Smooth muscle cell (in vitro differentiated cells): ENCODE data around the gene SMOC1. TPM values are rescaled to one million over a fixed set of nuclear protein-coding genes. Genes with fewer than 3 reads are reported as not detected.

ENCODE experiments used
- DNase-seq: peaks from one replicate; lab custom pipeline; 2025; ENCODE audit not compliant: unreplicated experiment; lab: John Stamatoyannopoulos, UW
- H2AFZ ChIP-seq: fragments of 200-600 bp; sonication (generic); 2 replicates; pipeline ENCODE4 v1.6.0; 2016; ENCODE audit warnings: antibody characterized with exemption, low read depth, mild to moderate bottlenecking
- H3F3A ChIP-seq: fragments of 200-600 bp; sonication (generic); 2 replicates; pipeline ENCODE4 v1.6.0; 2017; ENCODE audit warnings: antibody characterized with exemption, low read depth
- H3K27ac ChIP-seq: fragments of 200-600 bp; sonication (generic); 2 replicates; pipeline ENCODE4 v1.5.1; 2016; ENCODE audit warnings: low read depth, mild to moderate bottlenecking
- H3K27me3 ChIP-seq: fragments of 200-600 bp; sonication (generic); 2 replicates; pipeline ENCODE4 v1.6.1; 2016; ENCODE audit warnings: low read depth, mild to moderate bottlenecking
- H3K36me3 ChIP-seq: fragments of 200-600 bp; sonication (generic); 2 replicates; pipeline ENCODE4 v1.5.1; 2016; ENCODE audit warnings: low read depth
- H3K4me1 ChIP-seq: fragments of 200-600 bp; sonication (generic); 2 replicates; pipeline ENCODE4 v1.5.1; 2016; ENCODE audit warnings: low read depth
- H3K4me2 ChIP-seq: fragments of 200-600 bp; sonication (generic); 2 replicates; pipeline ENCODE4 v1.6.0; 2016; ENCODE audit warnings: mild to moderate bottlenecking
- H3K4me3 ChIP-seq: fragments of 200-600 bp; sonication (generic); 2 replicates; pipeline ENCODE4 v1.5.1; 2016; ENCODE audit warnings: mild to moderate bottlenecking
- H3K79me2 ChIP-seq: fragments of 200-600 bp; sonication (generic); 2 replicates; pipeline ENCODE4 v1.6.0; 2016; ENCODE audit warnings: low read depth, mild to moderate bottlenecking
- H3K9ac ChIP-seq: fragments of 200-600 bp; sonication (generic); 2 replicates; pipeline ENCODE4 v1.6.0; 2016; ENCODE audit warnings: low read depth
- H3K9me3 ChIP-seq: fragments of 200-600 bp; sonication (generic); replicated peaks from 2 replicates; pipeline ENCODE4 v1.5.1; 2016; ENCODE audit warnings: low read depth
- H4K20me1 ChIP-seq: fragments of 200-600 bp; sonication (generic); 2 replicates; pipeline ENCODE4 v1.6.0; 2016; ENCODE audit warnings: low read depth
- WGBS: methylation state at CpG from one replicate; pipeline ENCODE4 v1.1.7; 2016; ENCODE audit warnings: low lambda C conversion rate; 5-methylcytosine and 5-hydroxymethylcytosine counted together
- polyA plus RNA-seq: library from polyadenylated mRNA; unstranded; fragments of >200 nt; fragmentation: Nextera tagmentation; extraction: Ambion mirVana; gene quantifications from 2 replicates; pipeline ENCODE4 v1.2.1, GENCODE V29; 2016
- total RNA-seq: library from RNA; depleted of rRNA; stranded (reverse); fragments of >200 nt; gene quantifications from 2 replicates; pipeline ENCODE4 v1.2.3, GENCODE V29; 2014
- TF ChIP-seq, protein P1 (sequence below): fragments of 200-600 bp; sonication (generic); IDR thresholded peaks from 2 replicates; pipeline ENCODE4 v1.5.1; 2017; ENCODE audit warnings: borderline replicate concordance, mild to moderate bottlenecking, antibody characterized with exemption; ENCODE audit not compliant: insufficient read depth, poor library complexity, severe bottlenecking

Gene SMOC1
- total and polyA plus RNA-seq, 2 experiments from 2014 or later, result 1.6 to 6.3 TPM

DNA sequence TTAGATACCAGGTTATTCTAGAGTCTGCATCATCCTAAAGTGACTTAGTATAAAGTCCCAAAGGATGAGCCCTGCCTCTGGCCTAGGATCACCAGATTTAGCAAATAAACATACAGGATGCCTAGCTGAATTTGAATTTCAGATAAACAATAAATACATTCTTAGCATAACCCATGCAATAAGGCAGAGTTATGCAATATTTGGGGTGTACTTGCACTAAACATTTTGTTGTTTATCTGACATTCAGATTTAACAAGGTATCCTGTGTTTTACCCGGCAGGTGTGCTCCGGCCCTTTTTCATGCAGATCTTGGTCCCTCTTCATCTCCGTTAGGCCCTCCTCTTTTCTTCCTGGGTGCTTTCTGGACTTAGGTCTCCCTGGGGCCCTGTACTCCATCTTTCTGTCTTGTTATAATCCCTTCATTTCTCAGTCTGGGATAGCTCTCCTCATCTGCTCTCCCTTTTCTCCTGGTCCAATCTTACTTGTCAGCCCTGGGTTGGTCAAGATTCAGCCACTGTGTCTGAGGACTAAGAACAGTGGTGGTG lies 18.1 kb upstream of the SMOC1 start:
- WGBS, result 91% methylated on average over 3 of the region's 3 CpGs
- Histone ChIP-seq H3K27ac (no peak overlapping the region), H3K4me3 (no peak overlapping the region), H2AFZ (no peak overlapping the region), H3K9ac (no peak overlapping the region), H3K4me2 (no peak overlapping the region), H3K4me1 (peaks cover 12% of the 10 kb centered on the region), H3K9me3 (no peaks in the 10 kb centered on the region), H3K36me3 (no peaks in the 10 kb centered on the region), H3K27me3 (no peaks in the 10 kb centered on the region), H3F3A (no peaks in the 10 kb centered on the region), H3K79me2 (no peaks in the 10 kb centered on the region), H4K20me1 (no peaks in the 10 kb centered on the region)
- TF ChIP-seq, protein P1, sequence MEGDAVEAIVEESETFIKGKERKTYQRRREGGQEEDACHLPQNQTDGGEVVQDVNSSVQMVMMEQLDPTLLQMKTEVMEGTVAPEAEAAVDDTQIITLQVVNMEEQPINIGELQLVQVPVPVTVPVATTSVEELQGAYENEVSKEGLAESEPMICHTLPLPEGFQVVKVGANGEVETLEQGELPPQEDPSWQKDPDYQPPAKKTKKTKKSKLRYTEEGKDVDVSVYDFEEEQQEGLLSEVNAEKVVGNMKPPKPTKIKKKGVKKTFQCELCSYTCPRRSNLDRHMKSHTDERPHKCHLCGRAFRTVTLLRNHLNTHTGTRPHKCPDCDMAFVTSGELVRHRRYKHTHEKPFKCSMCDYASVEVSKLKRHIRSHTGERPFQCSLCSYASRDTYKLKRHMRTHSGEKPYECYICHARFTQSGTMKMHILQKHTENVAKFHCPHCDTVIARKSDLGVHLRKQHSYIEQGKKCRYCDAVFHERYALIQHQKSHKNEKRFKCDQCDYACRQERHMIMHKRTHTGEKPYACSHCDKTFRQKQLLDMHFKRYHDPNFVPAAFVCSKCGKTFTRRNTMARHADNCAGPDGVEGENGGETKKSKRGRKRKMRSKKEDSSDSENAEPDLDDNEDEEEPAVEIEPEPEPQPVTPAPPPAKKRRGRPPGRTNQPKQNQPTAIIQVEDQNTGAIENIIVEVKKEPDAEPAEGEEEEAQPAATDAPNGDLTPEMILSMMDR, result no peak
- DNase-seq, result no peak

DNA sequence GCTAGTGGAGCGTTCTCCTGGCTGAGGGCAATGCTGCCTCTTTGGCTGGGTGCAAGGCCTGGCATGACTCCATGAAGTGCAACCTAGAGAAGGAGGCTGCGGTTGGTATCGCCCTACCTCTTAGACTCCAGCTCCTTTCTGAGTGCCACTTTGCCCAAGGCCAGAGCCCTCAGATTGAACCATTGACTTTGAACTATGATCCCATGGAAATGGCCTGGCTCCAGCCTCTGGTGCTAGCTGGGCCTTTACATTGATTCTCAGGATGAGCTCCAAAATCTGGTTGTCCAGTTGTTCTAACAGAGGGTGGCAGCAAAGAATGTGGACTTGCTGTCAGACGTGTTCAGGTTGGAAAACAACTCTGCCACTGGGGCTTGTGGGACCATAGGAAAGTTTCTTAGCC lies 16.1 kb upstream of the SMOC1 start:
- WGBS, result 97% methylated on average over 4 of the region's 4 CpGs
- Histone ChIP-seq H4K20me1 (no peaks in the 10 kb centered on the region), H3K27me3 (no peaks in the 10 kb centered on the region), H3K36me3 (no peaks in the 10 kb centered on the region), H3K27ac (no peak overlapping the region), H3K4me3 (no peak overlapping the region), H3K9me3 (no peaks in the 10 kb centered on the region), H3K79me2 (no peaks in the 10 kb centered on the region), H3K4me2 (no peak overlapping the region), H2AFZ (no peak overlapping the region), H3K9ac (no peak overlapping the region), H3K4me1 (peaks cover 12% of the 10 kb centered on the region), H3F3A (no peaks in the 10 kb centered on the region)
- TF ChIP-seq, protein P1, result no peak
- DNase-seq, result no peak

DNA sequence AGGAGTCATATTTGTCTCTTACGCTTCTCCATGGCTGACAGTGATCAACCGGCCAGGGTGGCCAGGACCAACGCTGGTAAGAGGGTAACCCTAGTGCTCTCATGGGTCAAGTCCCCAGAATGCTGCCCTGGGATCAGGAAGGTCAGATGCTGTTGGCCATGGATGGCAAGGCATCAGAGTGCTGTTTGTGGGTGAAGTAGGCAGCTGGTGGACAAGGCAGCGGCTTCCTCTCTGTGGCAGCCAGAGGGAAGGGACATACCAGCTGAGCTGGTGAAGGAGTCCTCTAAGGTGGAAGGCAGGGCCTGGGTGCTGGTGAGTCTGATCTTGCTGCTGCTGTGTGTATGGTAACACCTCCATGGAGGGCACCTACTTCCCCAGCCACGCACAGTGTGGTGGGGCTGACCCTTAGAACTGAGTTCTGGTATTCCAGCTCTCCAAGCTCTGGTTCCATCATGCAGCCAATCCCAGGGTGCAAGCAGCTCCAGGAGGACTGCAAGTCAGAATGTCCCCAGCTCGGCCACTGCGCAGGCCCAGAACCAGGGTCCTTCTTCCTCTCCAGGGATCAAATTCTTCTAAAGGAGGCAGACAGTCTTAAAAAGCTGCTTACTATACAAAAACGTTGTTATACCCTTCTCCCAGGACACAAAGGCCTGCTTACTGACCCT lies 13.4 kb upstream of the SMOC1 start:
- Histone ChIP-seq H2AFZ (no peak overlapping the region), H3K4me2 (no peak overlapping the region), H3K4me1 (peaks cover 4% of the 10 kb centered on the region), H3F3A (no peaks in the 10 kb centered on the region), H3K4me3 (no peak overlapping the region), H3K9me3 (no peaks in the 10 kb centered on the region), H3K9ac (no peak overlapping the region), H4K20me1 (no peaks in the 10 kb centered on the region), H3K79me2 (no peaks in the 10 kb centered on the region), H3K27ac (no peak overlapping the region), H3K27me3 (no peaks in the 10 kb centered on the region), H3K36me3 (no peaks in the 10 kb centered on the region)
- no peak for DNase-seq
- TF ChIP-seq, protein P1, result no peak
- 93% methylated on average over 8 of the region's 8 CpGs for WGBS
